ENCODE data around the gene KRTAP9-7. TPM values are rescaled to one million over a fixed set of nuclear protein-coding genes. Genes with fewer than 3 reads are reported as not detected.
"Not testable (repeated sequence)": the region's sequence is repeated elsewhere in the genome, so short reads cannot be mapped to it uniquely, and the experiment has no call there.

The KRTAP9-7 gene
- total RNA-seq, 1 experiment from 2014 or later: not detected

DNA sequence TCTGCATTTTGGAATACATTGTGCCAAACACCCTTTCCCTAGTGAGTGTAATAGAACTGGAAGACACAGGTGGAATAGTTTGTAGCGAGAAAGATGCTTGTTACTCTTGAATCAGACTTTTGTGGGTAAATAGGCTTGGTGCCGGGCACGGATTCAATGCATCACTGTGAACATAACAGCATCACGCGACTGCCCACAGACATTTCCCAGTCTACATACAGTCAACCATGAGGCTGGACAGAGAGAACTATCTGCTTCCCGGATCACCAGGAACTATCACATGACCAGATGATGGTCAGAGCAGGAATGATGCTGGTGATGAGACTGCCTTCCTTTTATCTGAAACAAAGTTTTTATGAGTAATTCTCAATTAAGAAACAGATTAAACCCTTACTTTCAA is 49.4 kb upstream of the KRTAP9-7 start:
- H4K5ac ChIP-seq (ENCODE audit: insufficient read length, low read depth, low read length): no peak overlapping the region
- H2BK12ac ChIP-seq (ENCODE audit: insufficient read length, low read depth, low read length): no peak overlapping the region
- no peaks in the 10 kb centered on the region for H3K79me2 ChIP-seq (ENCODE audit: insufficient read depth, low read length)
- no peak overlapping the region for H3K4ac ChIP-seq (ENCODE audit: low read depth, low read length)
- Mint-ChIP-seq H3K36me3 (ENCODE audit: insufficient read depth in 1 of 3, low read depth in 3 of 3) (no peaks in the 10 kb centered on the region), H3K4me1 (0 out of 4 replicates have a peak, but pooled peaks cover 0 to 2% of the 10 kb centered on the region in 2 experiments), H3K4me3 (no peak overlapping the region), H3K27me3 (ENCODE audit: low read depth) (no peaks in the 10 kb centered on the region; the same call in 1 of the 2 replicates), H3K9me3 (no peaks in the 10 kb centered on the region; a peak in 1 of 5 replicates), H3K27ac (no peak overlapping the region)
- no peak overlapping the region for H3K27ac ChIP-seq (ENCODE audit: insufficient read length, low read depth, low read length)
- H3K23me2 ChIP-seq (ENCODE audit: insufficient read length, low read depth, low read length, poor library complexity, severe bottlenecking): no peaks in the 10 kb centered on the region
- H2AK5ac ChIP-seq (ENCODE audit: insufficient read length, low read length): no peak overlapping the region
- no peak overlapping the region for H2BK5ac ChIP-seq (ENCODE audit: insufficient read length, low read length)
- no peak overlapping the region for H3T11ph ChIP-seq (ENCODE audit: low read length)
- H3K14ac ChIP-seq (ENCODE audit: insufficient read depth, low read length): no peak overlapping the region
- no peaks in the 10 kb centered on the region for H3K4me1 ChIP-seq (ENCODE audit: insufficient read depth, low read length)
- H4K20me1 ChIP-seq (ENCODE audit: control insufficient read depth, insufficient read depth, insufficient read length): no peaks in the 10 kb centered on the region
- H3K4me2 ChIP-seq (ENCODE audit: insufficient read depth, insufficient read length, low read length): no peak overlapping the region
- H3K23ac ChIP-seq (ENCODE audit: insufficient read length, low read depth, low read length): no peak overlapping the region
- H3K56ac ChIP-seq (ENCODE audit: insufficient read length, low read depth, low read length): no peak overlapping the region
- no peak overlapping the region for H4K8ac ChIP-seq (replicated peaks; ENCODE audit: insufficient read length, low read depth, low read length)
- no peak overlapping the region for H4K91ac ChIP-seq (ENCODE audit: insufficient read length, low read depth, low read length)
- H2BK15ac ChIP-seq (ENCODE audit: low read depth, low read length): no peak overlapping the region
- no peak overlapping the region for H2AFZ ChIP-seq (ENCODE audit: low read length)
- no peak overlapping the region for H2BK120ac ChIP-seq (ENCODE audit: low read depth, low read length, poor library complexity, severe bottlenecking)
- DNase-seq: no peak
- H3K9ac ChIP-seq (ENCODE audit: extremely low read depth, insufficient read length, low read length): no peak overlapping the region
- H2BK20ac ChIP-seq (ENCODE audit: low read depth, low read length, poor library complexity, severe bottlenecking): no peak overlapping the region
- no peak overlapping the region for H3K18ac ChIP-seq (ENCODE audit: insufficient read length, low read depth, low read length)
- H3K79me1 ChIP-seq (ENCODE audit: insufficient read depth, low read depth, low read length, poor library complexity, severe bottlenecking): no peaks in the 10 kb centered on the region
- WGBS (ENCODE audit: extremely low coverage, insufficient read length, low lambda C conversion rate): no CpG with 5 or more reads among the region's 6 CpGs
- TF ChIP-seq, protein P1, sequence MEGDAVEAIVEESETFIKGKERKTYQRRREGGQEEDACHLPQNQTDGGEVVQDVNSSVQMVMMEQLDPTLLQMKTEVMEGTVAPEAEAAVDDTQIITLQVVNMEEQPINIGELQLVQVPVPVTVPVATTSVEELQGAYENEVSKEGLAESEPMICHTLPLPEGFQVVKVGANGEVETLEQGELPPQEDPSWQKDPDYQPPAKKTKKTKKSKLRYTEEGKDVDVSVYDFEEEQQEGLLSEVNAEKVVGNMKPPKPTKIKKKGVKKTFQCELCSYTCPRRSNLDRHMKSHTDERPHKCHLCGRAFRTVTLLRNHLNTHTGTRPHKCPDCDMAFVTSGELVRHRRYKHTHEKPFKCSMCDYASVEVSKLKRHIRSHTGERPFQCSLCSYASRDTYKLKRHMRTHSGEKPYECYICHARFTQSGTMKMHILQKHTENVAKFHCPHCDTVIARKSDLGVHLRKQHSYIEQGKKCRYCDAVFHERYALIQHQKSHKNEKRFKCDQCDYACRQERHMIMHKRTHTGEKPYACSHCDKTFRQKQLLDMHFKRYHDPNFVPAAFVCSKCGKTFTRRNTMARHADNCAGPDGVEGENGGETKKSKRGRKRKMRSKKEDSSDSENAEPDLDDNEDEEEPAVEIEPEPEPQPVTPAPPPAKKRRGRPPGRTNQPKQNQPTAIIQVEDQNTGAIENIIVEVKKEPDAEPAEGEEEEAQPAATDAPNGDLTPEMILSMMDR (conservative IDR thresholded peaks at IDR 0.05): no peak
- H3K27me3 ChIP-seq (ENCODE audit: insufficient read depth, low read length): no peaks in the 10 kb centered on the region
- H3K9me3 ChIP-seq (ENCODE audit: control insufficient read depth, low read depth, low read length): no peaks in the 10 kb centered on the region

DNA sequence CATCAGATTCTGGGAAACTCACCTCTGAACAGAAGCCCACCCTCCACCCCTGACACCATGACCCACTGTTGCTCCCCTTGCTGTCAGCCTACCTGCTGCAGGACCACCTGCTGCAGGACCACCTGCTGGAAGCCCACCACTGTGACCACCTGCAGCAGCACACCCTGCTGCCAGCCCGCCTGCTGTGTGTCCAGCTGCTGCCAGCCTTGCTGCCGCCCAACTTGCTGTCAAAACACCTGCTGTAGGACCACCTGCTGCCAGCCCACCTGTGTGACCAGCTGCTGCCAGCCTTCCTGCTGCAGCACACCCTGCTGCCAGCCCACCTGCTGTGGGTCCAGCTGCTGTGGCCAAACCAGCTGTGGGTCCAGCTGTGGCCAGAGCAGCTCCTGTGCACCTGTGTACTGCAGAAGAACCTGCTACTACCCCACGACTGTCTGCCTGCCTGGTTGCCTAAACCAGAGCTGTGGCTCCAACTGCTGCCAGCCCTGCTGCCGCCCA is 48.9 kb upstream of the KRTAP9-7 start, which contains the start of gene KRTAP9-2:
KRTAP9-2 (plus strand) TSS at position 51 of the 498 bp plus-strand sequence; CDS start at position 58, 7 bp downstream.
- not testable (repeated sequence) for H2BK15ac ChIP-seq (ENCODE audit: low read depth, low read length); H4K91ac ChIP-seq (ENCODE audit: insufficient read length, low read depth, low read length); H3K9me3 ChIP-seq (ENCODE audit: control insufficient read depth, low read depth, low read length); H3K18ac ChIP-seq (ENCODE audit: insufficient read length, low read depth, low read length); H2AFZ ChIP-seq (ENCODE audit: low read length); H3K23ac ChIP-seq (ENCODE audit: insufficient read length, low read depth, low read length); H3K79me2 ChIP-seq (ENCODE audit: insufficient read depth, low read length); H3K9me3 Mint-ChIP-seq; H4K5ac ChIP-seq (ENCODE audit: insufficient read length, low read depth, low read length); H3T11ph ChIP-seq (ENCODE audit: low read length); H3K27me3 Mint-ChIP-seq (ENCODE audit: low read depth); H3K27me3 ChIP-seq (ENCODE audit: insufficient read depth, low read length); H3K27ac ChIP-seq (ENCODE audit: insufficient read length, low read depth, low read length); H3K4me2 ChIP-seq (ENCODE audit: insufficient read depth, insufficient read length, low read length); H3K27ac Mint-ChIP-seq; H3K4ac ChIP-seq (ENCODE audit: low read depth, low read length); H3K36me3 Mint-ChIP-seq (ENCODE audit: insufficient read depth in 1 of 3, low read depth in 3 of 3); H3K4me1 Mint-ChIP-seq; DNase-seq; H3K9ac ChIP-seq (ENCODE audit: extremely low read depth, insufficient read length, low read length); H2AK5ac ChIP-seq (ENCODE audit: insufficient read length, low read length); H3K4me1 ChIP-seq (ENCODE audit: insufficient read depth, low read length); H3K23me2 ChIP-seq (ENCODE audit: insufficient read length, low read depth, low read length, poor library complexity, severe bottlenecking); H3K79me1 ChIP-seq (ENCODE audit: insufficient read depth, low read depth, low read length, poor library complexity, severe bottlenecking); H2BK12ac ChIP-seq (ENCODE audit: insufficient read length, low read depth, low read length); H3K14ac ChIP-seq (ENCODE audit: insufficient read depth, low read length); H2BK5ac ChIP-seq (ENCODE audit: insufficient read length, low read length); H4K8ac ChIP-seq (replicated peaks; ENCODE audit: insufficient read length, low read depth, low read length); H2BK20ac ChIP-seq (ENCODE audit: low read depth, low read length, poor library complexity, severe bottlenecking); H4K20me1 ChIP-seq (ENCODE audit: control insufficient read depth, insufficient read depth, insufficient read length); H3K56ac ChIP-seq (ENCODE audit: insufficient read length, low read depth, low read length); H2BK120ac ChIP-seq (ENCODE audit: low read depth, low read length, poor library complexity, severe bottlenecking); H3K4me3 Mint-ChIP-seq
- no CpG with 5 or more reads among the region's 4 CpGs for WGBS (ENCODE audit: extremely low coverage, insufficient read length, low lambda C conversion rate)

Measured in H9 (cell line).